HEK293 (cell line): Measurements from ENCODE around the gene ZCCHC24.

Experiments used
- CTCF ChIA-PET: fragments of 350-600 bp; formaldehyde crosslinking; extraction: SDS; loops from one replicate; lab custom pipeline; 2021; ENCODE audit warnings: antibody characterized with exemption; lab: Yijun Ruan, JAX
- POLR2A ChIA-PET: fragments of 300-600 bp; formaldehyde crosslinking; extraction: SDS; loops from one replicate; lab custom pipeline; 2020; ENCODE audit warnings: antibody characterized with exemption, inconsistent platforms; lab: Yijun Ruan, JAX
- H3K27ac ChIP-seq: fragments of 200-500 bp; sonication (Bioruptor generic); 2 replicates; pipeline ENCODE4 v1.5.1; 2014; ENCODE audit warnings: low read depth, low read length, control low read depth, inconsistent platforms; ENCODE audit errors: extremely low read depth
- H3K36me3 ChIP-seq, 2 experiments: fragments of 200-500 bp in 1 of 2; sonication (Bioruptor generic) in 1 of 2; 1 replicate in 1 of 2; 2 replicates in 1 of 2; pipeline ENCODE4 v1.5.1; 2014 to 2017; ENCODE audit warnings: inconsistent platforms in 2 of 2, low read length in 2 of 2; ENCODE audit not compliant: control insufficient read depth in 2 of 2, insufficient read depth in 1 of 2
- H3K4me1 ChIP-seq: fragments of 200-500 bp; sonication (Bioruptor generic); 2 replicates; pipeline ENCODE4 v1.5.1; 2014; ENCODE audit warnings: mild to moderate bottlenecking, low read length, inconsistent platforms; ENCODE audit not compliant: control insufficient read depth, insufficient read depth
- H3K4me3 ChIP-seq: 2 replicates; pipeline ENCODE4 v1.5.1; 2011; ENCODE audit warnings: low read depth, mild to moderate bottlenecking, control low read depth, low read length, moderate library complexity
- H3K9me3 ChIP-seq: fragments of 200-500 bp; sonication (Bioruptor generic); 2 replicates; pipeline ENCODE4 v1.5.1; 2014; ENCODE audit warnings: low read depth, low read length, inconsistent platforms; ENCODE audit not compliant: control insufficient read depth, insufficient read depth
- EGR2 ChIP-seq: fragments of 450-650 bp; formaldehyde crosslinking; IDR thresholded peaks from 2 replicates; pipeline ENCODE4 v1.5.1; 2016; ENCODE audit warnings: low read depth, missing biosample characterization, missing genetic modification characterization
- GLIS2 ChIP-seq: fragments of 450-650 bp; formaldehyde crosslinking; IDR thresholded peaks from 2 replicates; pipeline ENCODE4 v1.5.1; 2016; ENCODE audit warnings: missing biosample characterization, missing genetic modification characterization
- MYNN ChIP-seq: fragments of 450-650 bp; formaldehyde crosslinking; IDR thresholded peaks from 2 replicates; pipeline ENCODE4 v1.5.1; 2016; ENCODE audit warnings: missing biosample characterization, missing genetic modification characterization, borderline replicate concordance
- REPIN1 ChIP-seq: fragments of 450-650 bp; formaldehyde crosslinking; IDR thresholded peaks from 2 replicates; pipeline ENCODE4 v1.5.1; 2017; ENCODE audit warnings: missing biosample characterization, missing genetic modification characterization, low read depth
- SCRT2 ChIP-seq: fragments of 450-650 bp; formaldehyde crosslinking; IDR thresholded peaks from 2 replicates; pipeline ENCODE4 v1.5.1; 2016; ENCODE audit warnings: missing biosample characterization, missing genetic modification characterization
- ZFHX2 ChIP-seq: fragments of 450-650 bp; formaldehyde crosslinking; conservative IDR thresholded peaks from 2 replicates; pipeline ENCODE4 v1.5.1; 2016; ENCODE audit warnings: missing biosample characterization, missing genetic modification characterization
- ZFP3 ChIP-seq: fragments of 450-650 bp; formaldehyde crosslinking; IDR thresholded peaks from 2 replicates; pipeline ENCODE4 v1.5.1; 2016; ENCODE audit warnings: low read depth, missing biosample characterization, missing genetic modification characterization
- ZFP37 ChIP-seq: fragments of 450-650 bp; formaldehyde crosslinking; IDR thresholded peaks from 2 replicates; pipeline ENCODE4 v1.5.1; 2016; ENCODE audit warnings: missing biosample characterization, missing genetic modification characterization
- ZNF132 ChIP-seq: fragments of 450-650 bp; formaldehyde crosslinking; IDR thresholded peaks from 2 replicates; pipeline ENCODE4 v1.5.1; 2017; ENCODE audit warnings: missing biosample characterization, missing genetic modification characterization, borderline replicate concordance
- ZNF2 ChIP-seq: fragments of 450-650 bp; formaldehyde crosslinking; IDR thresholded peaks from 2 replicates; pipeline ENCODE4 v1.5.1; 2016; ENCODE audit warnings: missing biosample characterization, missing genetic modification characterization
- ZNF202 ChIP-seq: fragments of 450-650 bp; formaldehyde crosslinking; IDR thresholded peaks from 2 replicates; pipeline ENCODE4 v1.5.1; 2016; ENCODE audit warnings: missing biosample characterization, missing genetic modification characterization, borderline replicate concordance
- ZNF239 ChIP-seq: fragments of 450-650 bp; formaldehyde crosslinking; IDR thresholded peaks from 2 replicates; pipeline ENCODE4 v1.5.1; 2016; ENCODE audit warnings: missing biosample characterization, missing genetic modification characterization
- ZNF266 ChIP-seq: fragments of 450-650 bp; formaldehyde crosslinking; IDR thresholded peaks from 2 replicates; pipeline ENCODE4 v1.5.1; 2016; ENCODE audit warnings: missing biosample characterization, missing genetic modification characterization, low read depth
- ZNF416 ChIP-seq: fragments of 450-650 bp; formaldehyde crosslinking; IDR thresholded peaks from 2 replicates; pipeline ENCODE4 v1.5.1; 2016; ENCODE audit warnings: missing biosample characterization, missing genetic modification characterization
- ZNF48 ChIP-seq: fragments of 450-650 bp; formaldehyde crosslinking; IDR thresholded peaks from 2 replicates; pipeline ENCODE4 v1.5.1; 2016; ENCODE audit warnings: missing biosample characterization, missing genetic modification characterization
- ZNF629 ChIP-seq: fragments of 450-650 bp; formaldehyde crosslinking; IDR thresholded peaks from 2 replicates; pipeline ENCODE4 v1.5.1; 2017; ENCODE audit warnings: missing biosample characterization, missing genetic modification characterization
- ZNF654 ChIP-seq: fragments of 450-650 bp; formaldehyde crosslinking; IDR thresholded peaks from 2 replicates; pipeline ENCODE4 v1.5.1; 2016; ENCODE audit warnings: low read depth, missing biosample characterization, missing genetic modification characterization
- ZNF677 ChIP-seq: fragments of 450-650 bp; IDR thresholded peaks from 2 replicates; pipeline ENCODE4 v1.5.0; 2018; ENCODE audit warnings: missing biosample characterization, mild to moderate bottlenecking, missing genetic modification characterization, moderate library complexity
- ZNF707 ChIP-seq: fragments of 450-650 bp; formaldehyde crosslinking; IDR thresholded peaks from 2 replicates; pipeline ENCODE4 v1.5.1; 2016; ENCODE audit warnings: missing biosample characterization, missing genetic modification characterization
- ZNF792 ChIP-seq: fragments of 450-650 bp; formaldehyde crosslinking; IDR thresholded peaks from 2 replicates; pipeline ENCODE4 v1.5.1; 2016; ENCODE audit warnings: missing biosample characterization, missing genetic modification characterization
- TF ChIP-seq, protein P1 (sequence below): fragments of 450-650 bp; IDR thresholded peaks from 2 replicates; pipeline ENCODE4 v1.5.1; 2018; ENCODE audit warnings: missing biosample characterization, missing genetic modification characterization
- TF ChIP-seq, protein P2 (sequence below): fragments of 450-650 bp; formaldehyde crosslinking; IDR thresholded peaks from 2 replicates; pipeline ENCODE4 v1.5.1; 2016; ENCODE audit warnings: missing biosample characterization, missing genetic modification characterization
- TF ChIP-seq, protein P3 (sequence below): fragments of 450-650 bp; formaldehyde crosslinking; optimal IDR thresholded peaks from 2 replicates; pipeline ENCODE3; 2016; ENCODE audit warnings: missing biosample characterization, mild to moderate bottlenecking, missing genetic modification characterization

ZCCHC24 gene

DNA sequence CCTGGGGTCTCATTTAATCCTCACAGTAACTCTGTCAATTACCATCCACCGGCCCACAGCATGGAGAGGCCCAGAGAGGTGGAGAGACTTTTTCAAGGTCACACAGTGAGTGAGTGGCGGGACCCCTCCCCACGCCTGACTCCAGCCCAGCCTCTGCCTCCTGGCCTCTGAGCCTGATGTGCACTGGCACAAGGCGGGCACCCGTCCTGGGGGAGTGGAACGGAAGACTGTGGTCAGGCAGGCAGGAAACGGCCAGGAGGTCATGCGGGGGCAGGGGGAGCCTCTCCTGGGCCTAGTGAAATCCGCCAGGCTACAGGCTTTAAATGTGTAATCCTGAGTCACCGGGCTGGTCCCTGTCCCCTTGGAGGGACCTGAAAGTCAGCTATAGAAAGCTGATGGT is 32.2 kb downstream of the ZCCHC24 start (continued):
- TF ChIP-seq ZNF2 (tag by site-specific recombination), result no peak
- no peak for TF ChIP-seq ZNF629
- TF ChIP-seq ZNF202 (tag by site-specific recombination), result no peak
- no peak for TF ChIP-seq ZNF677 (tag by site-specific recombination)
- TF ChIP-seq SCRT2 (tag by site-specific recombination), result no peak
- TF ChIP-seq ZNF266 (tag by site-specific recombination), result no peak

DNA sequence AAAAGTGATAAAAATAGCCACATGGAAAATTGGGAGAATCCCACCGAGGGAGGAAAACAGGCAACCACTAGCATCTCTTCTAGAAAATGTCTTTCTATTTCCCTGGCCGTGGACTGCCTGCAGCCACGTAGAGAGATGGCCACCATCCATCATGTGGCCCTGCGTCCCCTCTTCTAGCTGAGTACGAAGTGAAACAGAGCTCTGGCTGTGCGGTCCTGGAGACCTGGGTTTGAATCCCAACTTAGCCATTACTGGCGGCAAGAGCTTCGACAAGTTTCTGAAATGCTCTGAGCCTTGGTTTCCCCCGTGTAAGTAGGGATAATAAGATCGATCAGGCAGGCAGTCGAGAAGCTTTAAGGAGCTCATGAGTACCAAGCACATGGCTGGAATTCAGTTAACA is 32.9 kb downstream of the ZCCHC24 start:
- no peak overlapping the region for H3K27ac ChIP-seq
- ChIA-PET POLR2A (no interaction called here), CTCF (interaction anchor here (0.5 to 0.7 kb wide), 3 partner anchors 75 to 595 kb away, joined by 3 to 4 read pairs (median 3); no protein-coding TSS in a partner anchor)
- no peak for TF ChIP-seq ZNF416 (tag by site-specific recombination)
- no peaks in the 10 kb centered on the region for H3K9me3 ChIP-seq
- peaks cover 0 to 9% of the 10 kb centered on the region in 2 experiments; a peak in 1 of 3 replicates for H3K36me3 ChIP-seq
- no peak overlapping the region for H3K4me3 ChIP-seq
- H3K4me1 ChIP-seq, result no peaks in the 10 kb centered on the region

DNA sequence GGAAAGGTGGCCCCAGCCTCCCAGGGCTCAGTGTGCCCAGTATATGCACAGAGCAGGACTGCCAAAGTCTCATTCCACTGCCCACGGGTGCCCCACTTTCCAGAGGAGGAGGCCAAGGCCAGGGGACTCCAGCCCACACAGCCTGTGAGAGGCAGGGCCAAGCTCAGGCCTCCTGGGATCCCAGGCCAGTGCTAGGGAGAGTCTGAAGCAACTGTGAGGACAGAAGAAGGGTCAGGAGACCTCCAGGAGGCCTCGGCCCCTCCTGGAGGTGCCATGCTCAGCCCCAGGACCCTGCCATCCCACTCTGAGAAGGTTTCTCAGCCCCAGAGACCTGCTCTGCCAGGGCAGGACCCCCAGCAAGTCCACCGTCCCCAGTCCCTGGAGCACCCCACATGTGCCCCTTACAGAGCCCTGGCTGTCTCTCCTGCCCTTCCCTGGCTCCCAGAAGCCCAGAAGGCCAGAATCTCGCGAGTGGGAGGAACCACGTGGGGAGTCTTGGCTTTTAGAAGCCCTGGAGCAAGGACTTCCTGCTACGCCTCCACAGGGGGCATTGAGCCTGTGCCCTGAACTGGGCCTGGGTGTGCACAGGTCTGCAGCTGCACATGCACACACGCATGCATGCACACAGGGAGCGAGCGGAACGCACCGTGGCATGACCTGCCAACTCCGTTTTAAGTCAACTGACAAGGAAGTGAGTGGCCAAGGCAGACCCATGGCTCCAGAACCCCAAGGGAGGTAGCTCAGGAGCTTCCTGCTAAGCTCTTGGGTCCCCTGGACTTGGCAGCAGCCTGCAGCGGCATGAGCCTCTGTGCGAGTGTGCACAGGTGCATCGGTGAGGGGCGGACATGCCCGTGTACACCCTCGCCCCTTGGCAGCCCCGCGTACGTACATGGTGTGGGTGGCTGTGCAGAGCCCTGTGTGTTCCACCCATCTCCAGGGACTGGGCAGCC is 33.6 kb downstream of the ZCCHC24 start:
- ChIA-PET POLR2A (no interaction called here), CTCF (interaction anchor here (0.7 to 1.1 kb wide), 2 partner anchors 12 to 76 kb away, joined by 3 to 4 read pairs; no protein-coding TSS in a partner anchor)
- Histone ChIP-seq H3K36me3 (peaks cover 0 to 8% of the 10 kb centered on the region in 2 experiments; a peak in 1 of 3 replicates), H3K9me3 (no peaks in the 10 kb centered on the region), H3K27ac (no peak overlapping the region), H3K4me3 (no peak overlapping the region), H3K4me1 (no peaks in the 10 kb centered on the region)
- TF ChIP-seq ZNF707, result no peak
- TF ChIP-seq, protein P1, sequence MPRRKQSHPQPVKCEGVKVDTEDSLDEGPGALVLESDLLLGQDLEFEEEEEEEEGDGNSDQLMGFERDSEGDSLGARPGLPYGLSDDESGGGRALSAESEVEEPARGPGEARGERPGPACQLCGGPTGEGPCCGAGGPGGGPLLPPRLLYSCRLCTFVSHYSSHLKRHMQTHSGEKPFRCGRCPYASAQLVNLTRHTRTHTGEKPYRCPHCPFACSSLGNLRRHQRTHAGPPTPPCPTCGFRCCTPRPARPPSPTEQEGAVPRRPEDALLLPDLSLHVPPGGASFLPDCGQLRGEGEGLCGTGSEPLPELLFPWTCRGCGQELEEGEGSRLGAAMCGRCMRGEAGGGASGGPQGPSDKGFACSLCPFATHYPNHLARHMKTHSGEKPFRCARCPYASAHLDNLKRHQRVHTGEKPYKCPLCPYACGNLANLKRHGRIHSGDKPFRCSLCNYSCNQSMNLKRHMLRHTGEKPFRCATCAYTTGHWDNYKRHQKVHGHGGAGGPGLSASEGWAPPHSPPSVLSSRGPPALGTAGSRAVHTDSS (tag by site-specific recombination), result no peak
- no peak for TF ChIP-seq ZNF239 (tag by site-specific recombination)
- TF ChIP-seq GLIS2 (tag by site-specific recombination), result peak; percentile 34; the same call in 1 of the 2 replicates
- TF ChIP-seq, protein P2, sequence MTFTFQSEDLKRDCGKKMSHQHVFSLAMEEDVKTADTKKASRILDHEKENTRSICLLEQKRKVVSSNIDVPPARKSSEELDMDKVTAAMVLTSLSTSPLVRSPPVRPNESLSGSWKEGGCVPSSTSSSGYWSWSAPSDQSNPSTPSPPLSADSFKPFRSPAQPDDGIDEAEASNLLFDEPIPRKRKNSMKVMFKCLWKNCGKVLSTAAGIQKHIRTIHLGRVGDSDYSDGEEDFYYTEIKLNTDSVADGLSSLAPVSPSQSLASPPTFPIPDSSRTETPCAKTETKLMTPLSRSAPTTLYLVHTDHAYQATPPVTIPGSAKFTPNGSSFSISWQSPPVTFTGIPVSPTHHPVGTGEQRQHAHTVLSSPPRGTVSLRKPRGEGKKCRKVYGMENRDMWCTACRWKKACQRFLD, result no peak
- TF ChIP-seq ZFHX2 (tag by site-specific recombination), result peak; percentile 73
- TF ChIP-seq ZNF132, result no peak
- TF ChIP-seq ZNF48 (tag by site-specific recombination), result no peak
- no peak for TF ChIP-seq MYNN
- TF ChIP-seq ZNF792, result no peak
- TF ChIP-seq, protein P3, sequence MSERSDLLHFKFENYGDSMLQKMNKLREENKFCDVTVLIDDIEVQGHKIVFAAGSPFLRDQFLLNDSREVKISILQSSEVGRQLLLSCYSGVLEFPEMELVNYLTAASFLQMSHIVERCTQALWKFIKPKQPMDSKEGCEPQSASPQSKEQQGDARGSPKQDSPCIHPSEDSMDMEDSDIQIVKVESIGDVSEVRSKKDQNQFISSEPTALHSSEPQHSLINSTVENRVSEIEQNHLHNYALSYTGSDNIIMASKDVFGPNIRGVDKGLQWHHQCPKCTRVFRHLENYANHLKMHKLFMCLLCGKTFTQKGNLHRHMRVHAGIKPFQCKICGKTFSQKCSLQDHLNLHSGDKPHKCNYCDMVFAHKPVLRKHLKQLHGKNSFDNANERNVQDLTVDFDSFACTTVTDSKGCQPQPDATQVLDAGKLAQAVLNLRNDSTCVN (tag by site-specific recombination), result no peak
- TF ChIP-seq EGR2 (tag by site-specific recombination), result peak; percentile 59
- TF ChIP-seq ZFP37 (tag by site-specific recombination), result no peak
- TF ChIP-seq REPIN1 (tag by site-specific recombination), result no peak
- TF ChIP-seq ZNF654 (tag by site-specific recombination), result no peak
- no peak for TF ChIP-seq ZFP3 (tag by site-specific recombination)
